Vagina (tissue), 2 donors: ENCODE data around the gene LRRC34. TPM values are rescaled to one million over a fixed set of nuclear protein-coding genes. Genes with fewer than 3 reads are reported as not detected.

Experiments used
- DNase-seq, 2 donors: peaks; one replicate each; pipeline ENCODE4 v3.0.0-alpha.2; 2017; ENCODE audit errors: extremely low spot score in 2 of 2
- H3K27ac ChIP-seq: fragments of 200-600 bp; sonication (generic); one replicate; pipeline ENCODE4 v1.5.1; 2019
- H3K27me3 ChIP-seq: fragments of 200-600 bp; sonication (generic); one replicate; pipeline ENCODE4 v1.5.1; 2019
- H3K36me3 ChIP-seq, 2 donors: fragments of 200-600 bp; sonication (generic); one replicate each; pipeline ENCODE4 v1.5.1; 2017 to 2019
- H3K4me1 ChIP-seq: fragments of 200-600 bp; sonication (generic); one replicate; pipeline ENCODE4 v1.5.1; 2019
- H3K4me3 ChIP-seq, 2 donors: fragments of 200-600 bp; sonication (generic); 1 replicate in 1 of 2; 2 replicates in 1 of 2; pipeline ENCODE4 v1.5.1; 2016 to 2019
- H3K9me3 ChIP-seq: fragments of 200-600 bp; sonication (generic); one replicate; pipeline ENCODE4 v1.5.1; 2019
- CTCF ChIP-seq, 3 experiments: fragments of 450-650 bp in 2 of 3; fragments of 200-600 bp in 1 of 3; sonication (generic) in 1 of 3; IDR thresholded peaks; one replicate each; pipeline ENCODE4 v1.5.1; 2017 to 2019; ENCODE audit warnings: antibody characterized with exemption in 3 of 3, mild to moderate bottlenecking in 2 of 3, moderate library complexity in 2 of 3
- POLR2A ChIP-seq, 2 donors: fragments of 450-650 bp; IDR thresholded peaks; one replicate each; pipeline ENCODE4 v1.6.1; 2017; ENCODE audit warnings: antibody characterized with exemption in 2 of 2, mild to moderate bottlenecking in 2 of 2, moderate library complexity in 2 of 2
- POLR2AphosphoS5 ChIP-seq, 2 donors: sonication (generic); formaldehyde crosslinking; IDR thresholded peaks; one replicate each; pipeline ENCODE4 v1.9.0; 2017; ENCODE audit warnings: antibody characterized with exemption in 2 of 2, mild to moderate bottlenecking in 2 of 2, low read depth in 1 of 2; ENCODE audit not compliant: insufficient read depth in 1 of 2
- intact Hi-C: fragments of 100-400 bp; cut with DNase I; formaldehyde crosslinking; loops from one replicate; pipeline ENCODE4 v1.15.1; 2023
- total RNA-seq: library from RNA; depleted of rRNA; stranded (reverse); fragments of >200 nt; gene quantifications from one replicate; pipeline ENCODE4 v1.2.3, GENCODE V29; 2016

LRRC34 gene
- total RNA-seq, 1 donor from 2014 or later: 0.49 TPM

GRCh38 chr3:169809230-169809795 is 3.4 kb downstream of the LRRC34 start:
- intact Hi-C loops: no loop called here
- TF ChIP-seq CTCF (IDR thresholded peaks at IDR 0.05): no peak
- TF ChIP-seq POLR2A (IDR thresholded peaks at IDR 0.05): no peak
- no peak for TF ChIP-seq POLR2AphosphoS5 (IDR thresholded peaks at IDR 0.05; ENCODE audit: insufficient read depth in 1 of 2, low read depth in 1 of 2)
- Histone ChIP-seq H3K9me3 (no peaks in the 10 kb centered on the region), H3K4me1 (peaks cover 10% of the 10 kb centered on the region), H3K27me3 (no peaks in the 10 kb centered on the region), H3K4me3 (no peak overlapping the region), H3K27ac (no peak overlapping the region), H3K36me3 (no peaks in the 10 kb centered on the region)
- no peak for DNase-seq

- no peak for TF ChIP-seq CTCF (IDR thresholded peaks at IDR 0.05)
- TF ChIP-seq POLR2A (IDR thresholded peaks at IDR 0.05): no peak
- no peak for TF ChIP-seq POLR2AphosphoS5 (IDR thresholded peaks at IDR 0.05; ENCODE audit: insufficient read depth in 1 of 2, low read depth in 1 of 2)
- no peaks in the 10 kb centered on the region for H3K4me1 ChIP-seq
- intact Hi-C loops: no loop called here
These were observed 8.0 kb downstream of the LRRC34 start for GRCh38 chr3:169804681-169805080.

GRCh38 chr3:169792359-169792758 is 20.3 kb downstream of the LRRC34 start:
- DNase-seq: no peak
- TF ChIP-seq CTCF (IDR thresholded peaks at IDR 0.05) (no peak), POLR2A (IDR thresholded peaks at IDR 0.05) (no peak), POLR2AphosphoS5 (IDR thresholded peaks at IDR 0.05; ENCODE audit: insufficient read depth in 1 of 2, low read depth in 1 of 2) (no peak)
- Histone ChIP-seq H3K36me3 (peaks cover 0 to 23% of the 10 kb centered on the region in 2 donors), H3K4me1 (no peaks in the 10 kb centered on the region), H3K27me3 (no peaks in the 10 kb centered on the region), H3K27ac (no peak overlapping the region), H3K4me3 (no peak overlapping the region), H3K9me3 (no peaks in the 10 kb centered on the region)
- intact Hi-C loops: no loop called here

More at GRCh38 chr3:169804681-169805080, 8.0 kb downstream of the LRRC34 start:
- DNase-seq: no peak
- Histone ChIP-seq H3K27me3 (no peaks in the 10 kb centered on the region), H3K4me3 (no peak overlapping the region), H3K9me3 (no peaks in the 10 kb centered on the region), H3K36me3 (peaks cover 0 to 7% of the 10 kb centered on the region in 2 donors), H3K27ac (no peak overlapping the region)

GRCh38 chr3:169790687-169791429 is 21.8 kb downstream of the LRRC34 start:
- Histone ChIP-seq H3K27ac (no peak overlapping the region), H3K27me3 (no peaks in the 10 kb centered on the region), H3K4me3 (no peak overlapping the region), H3K36me3 (peaks cover 0 to 36% of the 10 kb centered on the region in 2 donors), H3K4me1 (no peaks in the 10 kb centered on the region), H3K9me3 (no peaks in the 10 kb centered on the region)
- TF ChIP-seq CTCF (IDR thresholded peaks at IDR 0.05) (no peak), POLR2AphosphoS5 (IDR thresholded peaks at IDR 0.05; ENCODE audit: insufficient read depth in 1 of 2, low read depth in 1 of 2) (no peak), POLR2A (IDR thresholded peaks at IDR 0.05) (no peak)
- intact Hi-C loops: no loop called here
- no peak for DNase-seq

GRCh38 chr3:169790219-169790618 is 22.5 kb downstream of the LRRC34 start:
- no peaks in the 10 kb centered on the region for H3K9me3 ChIP-seq
- no peak for DNase-seq
- no peak overlapping the region for H3K4me3 ChIP-seq
- TF ChIP-seq POLR2AphosphoS5 (IDR thresholded peaks at IDR 0.05; ENCODE audit: insufficient read depth in 1 of 2, low read depth in 1 of 2) (no peak), POLR2A (IDR thresholded peaks at IDR 0.05) (no peak), CTCF (IDR thresholded peaks at IDR 0.05) (no peak)
- no peaks in the 10 kb centered on the region for H3K4me1 ChIP-seq
- no peaks in the 10 kb centered on the region for H3K27me3 ChIP-seq
- H3K27ac ChIP-seq: no peak overlapping the region
- intact Hi-C loops: no loop called here
- H3K36me3 ChIP-seq: peaks cover 0 to 42% of the 10 kb centered on the region in 2 donors
